ENCODE data around the gene TUBB2A.

TUBB2A gene

GRCh38 chr6:3117912-3118352 is 39.4 kb downstream of the TUBB2A start:
- no peak for FAIRE-seq

- FAIRE-seq: no peak
Observed at GRCh38 chr6:3114377-3114776, 43.0 kb downstream of the TUBB2A start.

GRCh38 chr6:3109761-3110160 is 47.6 kb downstream of the TUBB2A start:
- no peak for FAIRE-seq

- FAIRE-seq: no peak
Observed at GRCh38 chr6:3108746-3109414, 48.5 kb downstream of the TUBB2A start.
